SK-N-SH treated with all-trans-retinoic acid at 6 μM for 48 hours (cell line): Measurements from ENCODE around the gene DRD2.

Source experiments
- ATAC-seq: fragments of 200-7000 bp; cut with Tn5 transposase; 3 replicates; pipeline ENCODE4 v1.9.1; 2020; ENCODE audit warnings: mild to moderate bottlenecking, moderate library complexity
- ARNTL ChIP-seq: fragments of 450-650 bp; formaldehyde crosslinking; IDR thresholded peaks from 2 replicates; pipeline ENCODE4 v1.5.0; 2020; ENCODE audit warnings: low read depth, mild to moderate bottlenecking, moderate library complexity, borderline replicate concordance
- BACH2 ChIP-seq: fragments of 250-450 bp; sonication (Bioruptor Pico); IDR thresholded peaks from 2 replicates; pipeline ENCODE4 v1.9.0; 2021; ENCODE audit warnings: mild to moderate bottlenecking, borderline replicate concordance
- CSDC2 ChIP-seq: fragments of 250-450 bp; sonication (Bioruptor Pico); IDR thresholded peaks from 2 replicates; pipeline ENCODE4 v1.5.0; 2020; ENCODE audit warnings: mild to moderate bottlenecking, moderate library complexity
- ESRRG ChIP-seq: fragments of 250-450 bp; sonication (Bioruptor Pico); IDR thresholded peaks from 2 replicates; pipeline ENCODE4 v1.6.1; 2021; ENCODE audit warnings: mild to moderate bottlenecking
- GLIS3 ChIP-seq: fragments of 250-450 bp; sonication (Bioruptor Pico); IDR thresholded peaks from 2 replicates; pipeline ENCODE4 v1.5.0; 2020; ENCODE audit warnings: mild to moderate bottlenecking, moderate library complexity
- ISL1 ChIP-seq: fragments of 250-450 bp; sonication (Bioruptor Pico); IDR thresholded peaks from 2 replicates; pipeline ENCODE4 v2.1.2; 2022; ENCODE audit warnings: mild to moderate bottlenecking, moderate library complexity
- OSR1 ChIP-seq: fragments of 250-450 bp; sonication (Bioruptor Pico); IDR thresholded peaks from 2 replicates; pipeline ENCODE4 v1.8.0; 2022; ENCODE audit warnings: moderate library complexity, mild to moderate bottlenecking, inconsistent platforms
- PATZ1 ChIP-seq: fragments of 250-450 bp; sonication (Bioruptor Pico); IDR thresholded peaks from 2 replicates; pipeline ENCODE4 v1.8.0; 2020; ENCODE audit warnings: mild to moderate bottlenecking, moderate library complexity, borderline replicate concordance
- PPARA ChIP-seq: fragments of 250-450 bp; sonication (Bioruptor Pico); IDR thresholded peaks from 2 replicates; pipeline ENCODE4 v1.5.0; 2020; ENCODE audit warnings: mild to moderate bottlenecking, borderline replicate concordance
- RARB ChIP-seq: fragments of 250-450 bp; sonication (Bioruptor Pico); IDR thresholded peaks from 2 replicates; pipeline ENCODE4 v1.8.0; 2021; ENCODE audit warnings: mild to moderate bottlenecking, moderate library complexity
- SNAI2 ChIP-seq: fragments of 250-450 bp; sonication (Bioruptor Pico); IDR thresholded peaks from 2 replicates; pipeline ENCODE4 v1.5.0; 2020; ENCODE audit warnings: mild to moderate bottlenecking, moderate library complexity
- TCF4 ChIP-seq: fragments of 250-450 bp; sonication (Bioruptor Pico); IDR thresholded peaks from 2 replicates; pipeline ENCODE4 v1.8.0; 2021; ENCODE audit warnings: mild to moderate bottlenecking, moderate library complexity, borderline replicate concordance
- TOX ChIP-seq: fragments of 250-450 bp; sonication (Bioruptor Pico); IDR thresholded peaks from 2 replicates; pipeline ENCODE4 v1.8.0; 2021; ENCODE audit warnings: mild to moderate bottlenecking, moderate library complexity, borderline replicate concordance
- ZC3H10 ChIP-seq: fragments of 250-450 bp; sonication (Bioruptor Pico); IDR thresholded peaks from 2 replicates; pipeline ENCODE4 v1.5.1; 2021; ENCODE audit warnings: mild to moderate bottlenecking, moderate library complexity
- ZFP3 ChIP-seq: fragments of 250-450 bp; sonication (Bioruptor Pico); IDR thresholded peaks from 2 replicates; pipeline ENCODE4 v1.5.0; 2020; ENCODE audit warnings: mild to moderate bottlenecking, moderate library complexity
- ZFP30 ChIP-seq: fragments of 450-650 bp; formaldehyde crosslinking; IDR thresholded peaks from 2 replicates; pipeline ENCODE4 v1.5.0; 2022; ENCODE audit warnings: mild to moderate bottlenecking, moderate library complexity
- ZNF565 ChIP-seq: fragments of 450-650 bp; formaldehyde crosslinking; conservative IDR thresholded peaks from 2 replicates; pipeline ENCODE4 v1.5.0; 2020; ENCODE audit warnings: low read depth, mild to moderate bottlenecking, moderate library complexity
- ZNF70 ChIP-seq: fragments of 450-650 bp; formaldehyde crosslinking; IDR thresholded peaks from 2 replicates; pipeline ENCODE4 v1.5.0; 2020; ENCODE audit warnings: mild to moderate bottlenecking, moderate library complexity
- ZNF8 ChIP-seq: fragments of 450-650 bp; formaldehyde crosslinking; IDR thresholded peaks from 2 replicates; pipeline ENCODE4 v1.5.0; 2020; ENCODE audit warnings: mild to moderate bottlenecking, moderate library complexity
- TF ChIP-seq, protein P1 (sequence below): fragments of 250-450 bp; sonication (Bioruptor Pico); IDR thresholded peaks from 2 replicates; pipeline ENCODE4 v1.5.0; 2020; ENCODE audit warnings: mild to moderate bottlenecking, moderate library complexity
- TF ChIP-seq, protein P2 (sequence below): fragments of 250-450 bp; sonication (Bioruptor Pico); IDR thresholded peaks from 2 replicates; pipeline ENCODE4 v1.5.1; 2021; ENCODE audit warnings: mild to moderate bottlenecking, moderate library complexity
- TF ChIP-seq, protein P3 (sequence below): fragments of 250-450 bp; sonication (Bioruptor Pico); IDR thresholded peaks from 2 replicates; pipeline ENCODE4 v1.8.0; 2021; ENCODE audit warnings: low read depth, mild to moderate bottlenecking, moderate library complexity, borderline replicate concordance

The DRD2 gene

GRCh38 chr11:113398669-113399430 lies 76.3 kb downstream of the DRD2 start (continued):
- TF ChIP-seq ISL1 (CRISPR knock-in tag) (no peak), OSR1 (CRISPR knock-in tag) (no peak), BACH2 (CRISPR knock-in tag) (no peak)

DNA sequence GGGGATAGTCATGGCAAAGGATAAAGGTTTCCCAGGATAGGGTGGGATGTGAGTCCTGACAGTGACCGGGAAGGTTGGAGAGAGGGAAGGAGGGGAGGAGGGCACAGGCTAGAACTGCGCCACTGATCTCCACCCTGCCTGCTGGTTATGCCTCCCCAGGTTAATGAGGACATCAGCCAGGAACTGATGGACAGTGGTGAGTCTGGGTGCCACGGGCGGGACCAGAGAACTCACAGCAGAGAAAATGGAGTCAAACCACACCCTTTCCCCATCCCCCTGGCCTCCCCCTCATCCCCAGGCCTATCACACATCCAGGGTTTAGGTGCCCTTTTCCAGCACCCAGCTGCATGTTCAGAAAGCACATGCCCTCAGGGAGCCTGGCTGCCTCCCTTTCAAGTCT lies 77.4 kb downstream of the DRD2 start:
- TF ChIP-seq ZNF8 (CRISPR knock-in tag) (no peak), ZFP3 (no peak)
- ATAC-seq: no peak

GRCh38 chr11:113397212-113397611 lies 78.0 kb downstream of the DRD2 start:
- TF ChIP-seq GLIS3 (CRISPR knock-in tag) (no peak), ARNTL (CRISPR knock-in tag) (no peak), ESRRG (no peak), ZNF565 (CRISPR knock-in tag) (no peak), OSR1 (CRISPR knock-in tag) (no peak), ZFP30 (CRISPR knock-in tag) (no peak), TCF4 (CRISPR knock-in tag) (no peak), ISL1 (CRISPR knock-in tag) (no peak), ZNF70 (CRISPR knock-in tag) (no peak), CSDC2 (no peak), SNAI2 (CRISPR knock-in tag) (no peak), ZFP3 (no peak), PPARA (no peak), PATZ1 (no peak), RARB (no peak), ZC3H10 (no peak)
- TF ChIP-seq, protein P1, sequence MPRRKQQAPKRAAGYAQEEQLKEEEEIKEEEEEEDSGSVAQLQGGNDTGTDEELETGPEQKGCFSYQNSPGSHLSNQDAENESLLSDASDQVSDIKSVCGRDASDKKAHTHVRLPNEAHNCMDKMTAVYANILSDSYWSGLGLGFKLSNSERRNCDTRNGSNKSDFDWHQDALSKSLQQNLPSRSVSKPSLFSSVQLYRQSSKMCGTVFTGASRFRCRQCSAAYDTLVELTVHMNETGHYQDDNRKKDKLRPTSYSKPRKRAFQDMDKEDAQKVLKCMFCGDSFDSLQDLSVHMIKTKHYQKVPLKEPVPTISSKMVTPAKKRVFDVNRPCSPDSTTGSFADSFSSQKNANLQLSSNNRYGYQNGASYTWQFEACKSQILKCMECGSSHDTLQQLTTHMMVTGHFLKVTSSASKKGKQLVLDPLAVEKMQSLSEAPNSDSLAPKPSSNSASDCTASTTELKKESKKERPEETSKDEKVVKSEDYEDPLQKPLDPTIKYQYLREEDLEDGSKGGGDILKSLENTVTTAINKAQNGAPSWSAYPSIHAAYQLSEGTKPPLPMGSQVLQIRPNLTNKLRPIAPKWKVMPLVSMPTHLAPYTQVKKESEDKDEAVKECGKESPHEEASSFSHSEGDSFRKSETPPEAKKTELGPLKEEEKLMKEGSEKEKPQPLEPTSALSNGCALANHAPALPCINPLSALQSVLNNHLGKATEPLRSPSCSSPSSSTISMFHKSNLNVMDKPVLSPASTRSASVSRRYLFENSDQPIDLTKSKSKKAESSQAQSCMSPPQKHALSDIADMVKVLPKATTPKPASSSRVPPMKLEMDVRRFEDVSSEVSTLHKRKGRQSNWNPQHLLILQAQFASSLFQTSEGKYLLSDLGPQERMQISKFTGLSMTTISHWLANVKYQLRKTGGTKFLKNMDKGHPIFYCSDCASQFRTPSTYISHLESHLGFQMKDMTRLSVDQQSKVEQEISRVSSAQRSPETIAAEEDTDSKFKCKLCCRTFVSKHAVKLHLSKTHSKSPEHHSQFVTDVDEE (CRISPR knock-in tag): no peak
- TF ChIP-seq, protein P2, sequence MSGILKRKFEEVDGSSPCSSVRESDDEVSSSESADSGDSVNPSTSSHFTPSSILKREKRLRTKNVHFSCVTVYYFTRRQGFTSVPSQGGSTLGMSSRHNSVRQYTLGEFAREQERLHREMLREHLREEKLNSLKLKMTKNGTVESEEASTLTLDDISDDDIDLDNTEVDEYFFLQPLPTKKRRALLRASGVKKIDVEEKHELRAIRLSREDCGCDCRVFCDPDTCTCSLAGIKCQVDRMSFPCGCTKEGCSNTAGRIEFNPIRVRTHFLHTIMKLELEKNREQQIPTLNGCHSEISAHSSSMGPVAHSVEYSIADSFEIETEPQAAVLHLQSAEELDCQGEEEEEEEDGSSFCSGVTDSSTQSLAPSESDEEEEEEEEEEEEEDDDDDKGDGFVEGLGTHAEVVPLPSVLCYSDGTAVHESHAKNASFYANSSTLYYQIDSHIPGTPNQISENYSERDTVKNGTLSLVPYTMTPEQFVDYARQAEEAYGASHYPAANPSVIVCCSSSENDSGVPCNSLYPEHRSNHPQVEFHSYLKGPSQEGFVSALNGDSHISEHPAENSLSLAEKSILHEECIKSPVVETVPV: no peak
- ATAC-seq: no peak

- no peak for ATAC-seq
- TF ChIP-seq ZNF8 (CRISPR knock-in tag): no peak
Measured at GRCh38 chr11:113396690-113397089, 78.5 kb downstream of the DRD2 start.

DNA sequence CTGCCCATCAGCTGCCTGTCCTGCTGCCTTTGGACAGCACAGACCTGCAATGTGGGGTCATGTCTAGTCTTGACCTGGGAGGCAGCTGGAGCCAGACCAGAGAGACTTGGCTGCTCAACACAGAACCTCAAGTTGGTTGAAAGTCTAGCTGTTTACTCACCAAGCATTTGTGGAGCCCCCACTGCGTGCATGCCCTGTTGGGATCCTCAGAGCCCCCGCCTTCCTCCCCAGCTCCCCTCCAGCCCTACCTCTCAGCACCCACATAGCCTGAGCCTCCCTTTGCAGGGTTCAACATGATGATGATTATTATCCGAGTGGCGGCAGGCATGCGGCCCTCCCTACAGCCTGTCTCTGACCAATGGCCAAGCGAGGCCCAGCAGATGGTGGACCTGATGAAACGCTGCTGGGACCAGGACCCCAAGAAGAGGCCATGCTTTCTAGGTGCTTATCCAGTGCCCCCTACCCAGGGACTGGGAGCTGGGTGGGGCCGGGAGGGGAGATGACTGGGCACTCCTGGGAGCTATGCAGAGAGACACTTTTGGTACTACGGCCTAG lies 79.3 kb downstream of the DRD2 start:
- no peak for ATAC-seq
- TF ChIP-seq PATZ1 (no peak), ZC3H10 (no peak), SNAI2 (CRISPR knock-in tag) (no peak), TOX (CRISPR knock-in tag) (no peak)
- TF ChIP-seq, protein P3, sequence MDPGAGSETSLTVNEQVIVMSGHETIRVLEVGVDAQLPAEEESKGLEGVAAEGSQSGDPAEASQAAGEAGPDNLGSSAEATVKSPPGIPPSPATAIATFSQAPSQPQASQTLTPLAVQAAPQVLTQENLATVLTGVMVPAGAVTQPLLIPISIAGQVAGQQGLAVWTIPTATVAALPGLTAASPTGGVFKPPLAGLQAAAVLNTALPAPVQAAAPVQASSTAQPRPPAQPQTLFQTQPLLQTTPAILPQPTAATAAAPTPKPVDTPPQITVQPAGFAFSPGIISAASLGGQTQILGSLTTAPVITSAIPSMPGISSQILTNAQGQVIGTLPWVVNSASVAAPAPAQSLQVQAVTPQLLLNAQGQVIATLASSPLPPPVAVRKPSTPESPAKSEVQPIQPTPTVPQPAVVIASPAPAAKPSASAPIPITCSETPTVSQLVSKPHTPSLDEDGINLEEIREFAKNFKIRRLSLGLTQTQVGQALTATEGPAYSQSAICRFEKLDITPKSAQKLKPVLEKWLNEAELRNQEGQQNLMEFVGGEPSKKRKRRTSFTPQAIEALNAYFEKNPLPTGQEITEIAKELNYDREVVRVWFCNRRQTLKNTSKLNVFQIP (CRISPR knock-in tag): no peak
- TF ChIP-seq, protein P1 (CRISPR knock-in tag): no peak
- TF ChIP-seq, all 23 proteins: peak for 0
